HEK293 (cell line): ENCODE results near the gene PDZD2.

Experiments used
- CTCF ChIA-PET: fragments of 350-600 bp; formaldehyde crosslinking; extraction: SDS; loops from one replicate; lab custom pipeline; 2021; ENCODE audit warnings: antibody characterized with exemption; lab: Yijun Ruan, JAX
- POLR2A ChIA-PET: fragments of 300-600 bp; formaldehyde crosslinking; extraction: SDS; loops from one replicate; lab custom pipeline; 2020; ENCODE audit warnings: antibody characterized with exemption, inconsistent platforms; lab: Yijun Ruan, JAX
- H3K27ac ChIP-seq: fragments of 200-500 bp; sonication (Bioruptor generic); 2 replicates; pipeline ENCODE4 v1.5.1; 2014; ENCODE audit warnings: low read depth, low read length, control low read depth, inconsistent platforms; ENCODE audit errors: extremely low read depth
- H3K36me3 ChIP-seq, 2 experiments: fragments of 200-500 bp in 1 of 2; sonication (Bioruptor generic) in 1 of 2; 1 replicate in 1 of 2; 2 replicates in 1 of 2; pipeline ENCODE4 v1.5.1; 2014 to 2017; ENCODE audit warnings: inconsistent platforms in 2 of 2, low read length in 2 of 2; ENCODE audit not compliant: control insufficient read depth in 2 of 2, insufficient read depth in 1 of 2
- H3K4me1 ChIP-seq: fragments of 200-500 bp; sonication (Bioruptor generic); 2 replicates; pipeline ENCODE4 v1.5.1; 2014; ENCODE audit warnings: mild to moderate bottlenecking, low read length, inconsistent platforms; ENCODE audit not compliant: control insufficient read depth, insufficient read depth
- H3K4me3 ChIP-seq: 2 replicates; pipeline ENCODE4 v1.5.1; 2011; ENCODE audit warnings: low read depth, mild to moderate bottlenecking, control low read depth, low read length, moderate library complexity
- H3K9me3 ChIP-seq: fragments of 200-500 bp; sonication (Bioruptor generic); 2 replicates; pipeline ENCODE4 v1.5.1; 2014; ENCODE audit warnings: low read depth, low read length, inconsistent platforms; ENCODE audit not compliant: control insufficient read depth, insufficient read depth
- HIC1 ChIP-seq: fragments of 450-650 bp; formaldehyde crosslinking; IDR thresholded peaks from 2 replicates; pipeline ENCODE4 v1.5.1; 2016; ENCODE audit warnings: missing biosample characterization, missing genetic modification characterization
- KLF16 ChIP-seq: fragments of 450-650 bp; formaldehyde crosslinking; IDR thresholded peaks from 2 replicates; pipeline ENCODE4 v1.5.1; 2017; ENCODE audit warnings: missing biosample characterization, missing genetic modification characterization
- MYNN ChIP-seq: fragments of 450-650 bp; formaldehyde crosslinking; IDR thresholded peaks from 2 replicates; pipeline ENCODE4 v1.5.1; 2016; ENCODE audit warnings: missing biosample characterization, missing genetic modification characterization, borderline replicate concordance
- PATZ1 ChIP-seq: fragments of 450-650 bp; formaldehyde crosslinking; IDR thresholded peaks from 2 replicates; pipeline ENCODE4 v1.5.1; 2016; ENCODE audit warnings: missing biosample characterization, missing genetic modification characterization
- SETDB1 ChIP-seq: IDR thresholded peaks from one replicate; pipeline ENCODE4 v1.6.1; 2017; ENCODE audit warnings: mild to moderate bottlenecking, low read length, moderate library complexity, mixed read lengths; ENCODE audit not compliant: insufficient read length
- ZBTB1 ChIP-seq: fragments of 450-650 bp; formaldehyde crosslinking; IDR thresholded peaks from 2 replicates; pipeline ENCODE4 v1.5.1; 2016; ENCODE audit warnings: missing biosample characterization, missing genetic modification characterization
- ZBTB20 ChIP-seq: fragments of 450-650 bp; formaldehyde crosslinking; IDR thresholded peaks from 2 replicates; pipeline ENCODE4 v1.5.1; 2016; ENCODE audit warnings: missing biosample characterization, missing genetic modification characterization
- ZEB2 ChIP-seq: fragments of 450-650 bp; formaldehyde crosslinking; IDR thresholded peaks from 2 replicates; pipeline ENCODE4 v1.5.1; 2016; ENCODE audit warnings: missing biosample characterization, missing genetic modification characterization
- ZNF558 ChIP-seq: fragments of 450-650 bp; formaldehyde crosslinking; IDR thresholded peaks from 2 replicates; pipeline ENCODE4 v1.5.1; 2016; ENCODE audit warnings: missing biosample characterization, missing genetic modification characterization
- ZNF585B ChIP-seq: fragments of 450-650 bp; formaldehyde crosslinking; IDR thresholded peaks from 2 replicates; pipeline ENCODE4 v1.5.1; 2016; ENCODE audit warnings: missing biosample characterization, missing genetic modification characterization
- ZNF670 ChIP-seq: fragments of 450-650 bp; formaldehyde crosslinking; IDR thresholded peaks from 2 replicates; pipeline ENCODE4 v1.5.1; 2016; ENCODE audit warnings: missing biosample characterization, missing genetic modification characterization, low read depth
- ZNF677 ChIP-seq: fragments of 450-650 bp; IDR thresholded peaks from 2 replicates; pipeline ENCODE4 v1.5.0; 2018; ENCODE audit warnings: missing biosample characterization, mild to moderate bottlenecking, missing genetic modification characterization, moderate library complexity
- ZNF701 ChIP-seq: fragments of 450-650 bp; formaldehyde crosslinking; IDR thresholded peaks from 2 replicates; pipeline ENCODE4 v1.5.1; 2016; ENCODE audit warnings: missing biosample characterization, missing genetic modification characterization
- TF ChIP-seq, protein P1 (sequence below): fragments of 450-650 bp; formaldehyde crosslinking; IDR thresholded peaks from 2 replicates; pipeline ENCODE4 v1.5.1; 2016; ENCODE audit warnings: missing biosample characterization, missing genetic modification characterization
- TF ChIP-seq, protein P2 (sequence below): fragments of 450-650 bp; formaldehyde crosslinking; IDR thresholded peaks from 2 replicates; pipeline ENCODE4 v1.5.1; 2016; ENCODE audit warnings: missing biosample characterization, missing genetic modification characterization
- TF ChIP-seq, protein P3 (sequence below): fragments of 450-650 bp; formaldehyde crosslinking; IDR thresholded peaks from 2 replicates; pipeline ENCODE4 v1.5.1; 2016; ENCODE audit warnings: missing biosample characterization, missing genetic modification characterization
- TF ChIP-seq, protein P4 (sequence below): fragments of 450-650 bp; formaldehyde crosslinking; IDR thresholded peaks from 2 replicates; pipeline ENCODE4 v1.5.1; 2016; ENCODE audit warnings: missing biosample characterization, missing genetic modification characterization
- TF ChIP-seq, protein P5 (sequence below): fragments of 450-650 bp; formaldehyde crosslinking; IDR thresholded peaks from 2 replicates; pipeline ENCODE4 v1.5.1; 2017; ENCODE audit warnings: missing biosample characterization, missing genetic modification characterization
- TF ChIP-seq, protein P6 (sequence below): fragments of 450-650 bp; formaldehyde crosslinking; IDR thresholded peaks from 2 replicates; pipeline ENCODE4 v1.5.1; 2016; ENCODE audit warnings: missing biosample characterization, missing genetic modification characterization

The PDZD2 gene

GRCh38 chr5:31638748-31639418 lies at the start of gene PDZD2:
PDZD2 (plus strand) TSS chr5:31639131.
- no peaks in the 10 kb centered on the region for H3K9me3 ChIP-seq
- CTCF ChIA-PET, result interaction anchor here (0.6 to 2.1 kb wide), 25 partner anchors 9 to 454 kb away, joined by 3 to 13 read pairs (median 4); partner anchors contain the start of genes C5orf22 and DROSHA
- peak within 1 kb of the TSS; percentile 54 for H3K4me3 ChIP-seq
- no peaks in the 10 kb centered on the region for H3K36me3 ChIP-seq
- POLR2A ChIA-PET, result no interaction called here
- H3K27ac ChIP-seq, result peak within 1 kb of the TSS; percentile 50; the same call in 1 of the 2 replicates
- peaks cover 9% of the 10 kb centered on the region for H3K4me1 ChIP-seq
- TF ChIP-seq, protein P1, sequence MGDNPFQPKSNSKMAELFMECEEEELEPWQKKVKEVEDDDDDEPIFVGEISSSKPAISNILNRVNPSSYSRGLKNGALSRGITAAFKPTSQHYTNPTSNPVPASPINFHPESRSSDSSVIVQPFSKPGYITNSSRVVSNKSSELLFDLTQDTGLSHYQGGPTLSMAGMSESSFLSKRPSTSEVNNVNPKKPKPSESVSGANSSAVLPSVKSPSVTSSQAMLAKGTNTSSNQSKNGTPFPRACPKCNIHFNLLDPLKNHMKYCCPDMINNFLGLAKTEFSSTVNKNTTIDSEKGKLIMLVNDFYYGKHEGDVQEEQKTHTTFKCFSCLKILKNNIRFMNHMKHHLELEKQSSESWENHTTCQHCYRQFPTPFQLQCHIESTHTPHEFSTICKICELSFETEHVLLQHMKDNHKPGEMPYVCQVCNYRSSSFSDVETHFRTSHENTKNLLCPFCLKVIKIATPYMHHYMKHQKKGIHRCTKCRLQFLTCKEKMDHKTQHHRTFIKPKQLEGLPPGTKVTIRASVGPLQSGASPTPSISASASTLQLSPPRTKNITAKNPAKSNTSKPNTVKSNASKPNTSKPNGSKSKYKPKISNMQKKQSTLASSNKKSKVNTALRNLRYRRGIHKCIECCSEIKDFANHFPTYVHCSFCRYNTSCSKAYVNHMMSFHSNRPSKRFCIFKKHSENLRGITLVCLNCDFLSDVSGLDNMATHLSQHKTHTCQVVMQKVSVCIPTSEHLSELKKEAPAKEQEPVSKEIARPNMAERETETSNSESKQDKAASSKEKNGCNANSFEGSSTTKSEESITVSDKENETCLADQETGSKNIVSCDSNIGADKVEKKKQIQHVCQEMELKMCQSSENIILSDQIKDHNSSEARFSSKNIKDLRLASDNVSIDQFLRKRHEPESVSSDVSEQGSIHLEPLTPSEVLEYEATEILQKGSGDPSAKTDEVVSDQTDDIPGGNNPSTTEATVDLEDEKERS (tag by site-specific recombination), result no peak
- TF ChIP-seq ZEB2 (peak; percentile 74), ZNF670 (no peak), MYNN (tag by site-specific recombination) (no peak), ZNF585B (tag by site-specific recombination) (no peak), ZNF558 (no peak), ZNF677 (tag by site-specific recombination) (peak; percentile 53; the same call in 1 of the 2 replicates), ZBTB1 (tag by site-specific recombination) (no peak), ZNF701 (tag by site-specific recombination) (no peak), PATZ1 (tag by site-specific recombination) (peak; percentile 82), HIC1 (tag by site-specific recombination) (no peak), ZBTB20 (tag by site-specific recombination) (no peak; the same call in 1 of the 2 replicates), SETDB1 (no peak), KLF16 (tag by site-specific recombination) (peak; percentile 56; the same call in 1 of the 2 replicates)
- TF ChIP-seq, protein P2, sequence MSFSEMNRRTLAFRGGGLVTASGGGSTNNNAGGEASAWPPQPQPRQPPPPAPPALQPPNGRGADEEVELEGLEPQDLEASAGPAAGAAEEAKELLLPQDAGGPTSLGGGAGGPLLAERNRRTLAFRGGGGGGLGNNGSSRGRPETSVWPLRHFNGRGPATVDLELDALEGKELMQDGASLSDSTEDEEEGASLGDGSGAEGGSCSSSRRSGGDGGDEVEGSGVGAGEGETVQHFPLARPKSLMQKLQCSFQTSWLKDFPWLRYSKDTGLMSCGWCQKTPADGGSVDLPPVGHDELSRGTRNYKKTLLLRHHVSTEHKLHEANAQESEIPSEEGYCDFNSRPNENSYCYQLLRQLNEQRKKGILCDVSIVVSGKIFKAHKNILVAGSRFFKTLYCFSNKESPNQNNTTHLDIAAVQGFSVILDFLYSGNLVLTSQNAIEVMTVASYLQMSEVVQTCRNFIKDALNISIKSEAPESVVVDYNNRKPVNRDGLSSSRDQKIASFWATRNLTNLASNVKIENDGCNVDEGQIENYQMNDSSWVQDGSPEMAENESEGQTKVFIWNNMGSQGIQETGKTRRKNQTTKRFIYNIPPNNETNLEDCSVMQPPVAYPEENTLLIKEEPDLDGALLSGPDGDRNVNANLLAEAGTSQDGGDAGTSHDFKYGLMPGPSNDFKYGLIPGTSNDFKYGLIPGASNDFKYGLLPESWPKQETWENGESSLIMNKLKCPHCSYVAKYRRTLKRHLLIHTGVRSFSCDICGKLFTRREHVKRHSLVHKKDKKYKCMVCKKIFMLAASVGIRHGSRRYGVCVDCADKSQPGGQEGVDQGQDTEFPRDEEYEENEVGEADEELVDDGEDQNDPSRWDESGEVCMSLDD (tag by site-specific recombination), result no peak
- TF ChIP-seq, protein P3, sequence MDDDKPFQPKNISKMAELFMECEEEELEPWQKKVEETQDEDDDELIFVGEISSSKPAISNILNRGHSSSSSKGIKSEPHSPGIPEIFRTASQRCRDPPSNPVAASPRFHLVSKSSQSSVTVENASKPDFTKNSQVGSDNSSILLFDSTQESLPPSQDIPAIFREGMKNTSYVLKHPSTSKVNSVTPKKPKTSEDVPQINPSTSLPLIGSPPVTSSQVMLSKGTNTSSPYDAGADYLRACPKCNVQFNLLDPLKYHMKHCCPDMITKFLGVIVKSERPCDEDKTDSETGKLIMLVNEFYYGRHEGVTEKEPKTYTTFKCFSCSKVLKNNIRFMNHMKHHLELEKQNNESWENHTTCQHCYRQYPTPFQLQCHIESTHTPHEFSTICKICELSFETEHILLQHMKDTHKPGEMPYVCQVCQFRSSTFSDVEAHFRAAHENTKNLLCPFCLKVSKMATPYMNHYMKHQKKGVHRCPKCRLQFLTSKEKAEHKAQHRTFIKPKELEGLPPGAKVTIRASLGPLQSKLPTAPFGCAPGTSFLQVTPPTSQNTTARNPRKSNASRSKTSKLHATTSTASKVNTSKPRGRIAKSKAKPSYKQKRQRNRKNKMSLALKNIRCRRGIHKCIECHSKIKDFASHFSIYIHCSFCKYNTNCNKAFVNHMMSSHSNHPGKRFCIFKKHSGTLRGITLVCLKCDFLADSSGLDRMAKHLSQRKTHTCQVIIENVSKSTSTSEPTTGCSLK (tag by site-specific recombination), result no peak
- TF ChIP-seq, protein P4, sequence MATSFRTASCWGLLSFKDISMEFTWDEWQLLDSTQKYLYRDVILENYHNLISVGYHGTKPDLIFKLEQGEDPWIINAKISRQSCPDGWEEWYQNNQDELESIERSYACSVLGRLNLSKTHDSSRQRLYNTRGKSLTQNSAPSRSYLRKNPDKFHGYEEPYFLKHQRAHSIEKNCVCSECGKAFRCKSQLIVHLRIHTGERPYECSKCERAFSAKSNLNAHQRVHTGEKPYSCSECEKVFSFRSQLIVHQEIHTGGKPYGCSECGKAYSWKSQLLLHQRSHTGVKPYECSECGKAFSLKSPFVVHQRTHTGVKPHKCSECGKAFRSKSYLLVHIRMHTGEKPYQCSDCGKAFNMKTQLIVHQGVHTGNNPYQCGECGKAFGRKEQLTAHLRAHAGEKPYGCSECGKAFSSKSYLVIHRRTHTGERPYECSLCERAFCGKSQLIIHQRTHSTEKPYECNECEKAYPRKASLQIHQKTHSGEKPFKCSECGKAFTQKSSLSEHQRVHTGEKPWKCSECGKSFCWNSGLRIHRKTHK (tag by site-specific recombination), result no peak
- TF ChIP-seq, protein P5, sequence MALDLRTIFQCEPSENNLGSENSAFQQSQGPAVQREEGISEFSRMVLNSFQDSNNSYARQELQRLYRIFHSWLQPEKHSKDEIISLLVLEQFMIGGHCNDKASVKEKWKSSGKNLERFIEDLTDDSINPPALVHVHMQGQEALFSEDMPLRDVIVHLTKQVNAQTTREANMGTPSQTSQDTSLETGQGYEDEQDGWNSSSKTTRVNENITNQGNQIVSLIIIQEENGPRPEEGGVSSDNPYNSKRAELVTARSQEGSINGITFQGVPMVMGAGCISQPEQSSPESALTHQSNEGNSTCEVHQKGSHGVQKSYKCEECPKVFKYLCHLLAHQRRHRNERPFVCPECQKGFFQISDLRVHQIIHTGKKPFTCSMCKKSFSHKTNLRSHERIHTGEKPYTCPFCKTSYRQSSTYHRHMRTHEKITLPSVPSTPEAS (tag by site-specific recombination), result no peak
- TF ChIP-seq, protein P6, sequence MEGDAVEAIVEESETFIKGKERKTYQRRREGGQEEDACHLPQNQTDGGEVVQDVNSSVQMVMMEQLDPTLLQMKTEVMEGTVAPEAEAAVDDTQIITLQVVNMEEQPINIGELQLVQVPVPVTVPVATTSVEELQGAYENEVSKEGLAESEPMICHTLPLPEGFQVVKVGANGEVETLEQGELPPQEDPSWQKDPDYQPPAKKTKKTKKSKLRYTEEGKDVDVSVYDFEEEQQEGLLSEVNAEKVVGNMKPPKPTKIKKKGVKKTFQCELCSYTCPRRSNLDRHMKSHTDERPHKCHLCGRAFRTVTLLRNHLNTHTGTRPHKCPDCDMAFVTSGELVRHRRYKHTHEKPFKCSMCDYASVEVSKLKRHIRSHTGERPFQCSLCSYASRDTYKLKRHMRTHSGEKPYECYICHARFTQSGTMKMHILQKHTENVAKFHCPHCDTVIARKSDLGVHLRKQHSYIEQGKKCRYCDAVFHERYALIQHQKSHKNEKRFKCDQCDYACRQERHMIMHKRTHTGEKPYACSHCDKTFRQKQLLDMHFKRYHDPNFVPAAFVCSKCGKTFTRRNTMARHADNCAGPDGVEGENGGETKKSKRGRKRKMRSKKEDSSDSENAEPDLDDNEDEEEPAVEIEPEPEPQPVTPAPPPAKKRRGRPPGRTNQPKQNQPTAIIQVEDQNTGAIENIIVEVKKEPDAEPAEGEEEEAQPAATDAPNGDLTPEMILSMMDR (tag by site-specific recombination), result peak; percentile 89
